GM19043 (cell line): Measurements from ENCODE around the gene ACTR3.
"Not testable (repeated sequence)": the region's sequence is repeated elsewhere in the genome, so short reads cannot be mapped to it uniquely, and the experiment has no call there.

Source experiments
- ATAC-seq: cut with Tn5 transposase; IDR thresholded peaks from one replicate; pipeline ENCODE4 v1.9.1; 2021; ENCODE audit warnings: low read depth; ENCODE audit not compliant: unreplicated experiment

Gene ACTR3

GRCh38 chr2:113889471-113890252 is at the start of gene ACTR3:
Gene ACTR3, plus strand, starts transcription at chr2:113890089. Its CDS starts 191 bp downstream, at chr2:113890280.
- peak; percentile 46 for ATAC-seq

GRCh38 chr2:113840518-113840917 is 49.4 kb upstream of the ACTR3 start:
- no peak for ATAC-seq

- ATAC-seq: no peak
These were observed 46.8 kb upstream of the ACTR3 start for GRCh38 chr2:113842919-113843736.

- not testable (repeated sequence) for ATAC-seq
These were observed 46.2 kb upstream of the ACTR3 start for GRCh38 chr2:113843737-113844050.

GRCh38 chr2:113845261-113845660 is 44.6 kb upstream of the ACTR3 start:
- no peak for ATAC-seq

- ATAC-seq: not testable (repeated sequence)
These were observed 44.1 kb upstream of the ACTR3 start for GRCh38 chr2:113845796-113846195.

GRCh38 chr2:113846429-113846828 is 43.5 kb upstream of the ACTR3 start:
- no peak for ATAC-seq

GRCh38 chr2:113847144-113847543 is 42.7 kb upstream of the ACTR3 start:
- peak; percentile 50 for ATAC-seq

GRCh38 chr2:113848758-113849415 is 41.0 kb upstream of the ACTR3 start:
- ATAC-seq: no peak

- no peak for ATAC-seq
These were observed 39.2 kb upstream of the ACTR3 start for GRCh38 chr2:113850687-113851086.

GRCh38 chr2:113851640-113852039 is 38.2 kb upstream of the ACTR3 start:
- no peak for ATAC-seq

GRCh38 chr2:113854208-113854607 is 35.7 kb upstream of the ACTR3 start:
- ATAC-seq: no peak

- peak; percentile 36 for ATAC-seq
These were observed 34.7 kb upstream of the ACTR3 start for GRCh38 chr2:113854970-113855740.

GRCh38 chr2:113857464-113857863 is 32.4 kb upstream of the ACTR3 start:
- ATAC-seq: no peak

GRCh38 chr2:113858764-113859163 is 31.1 kb upstream of the ACTR3 start:
- ATAC-seq: no peak

GRCh38 chr2:113861740-113862139 is 28.1 kb upstream of the ACTR3 start:
- ATAC-seq: peak; percentile 42

- no peak for ATAC-seq
These were observed 26.7 kb upstream of the ACTR3 start for GRCh38 chr2:113863144-113863543.

GRCh38 chr2:113867571-113867970 is 22.3 kb upstream of the ACTR3 start:
- ATAC-seq: no peak

- ATAC-seq: no peak
These were observed 20.6 kb upstream of the ACTR3 start for GRCh38 chr2:113869253-113869652.

- ATAC-seq: no peak
These were observed 17.7 kb upstream of the ACTR3 start for GRCh38 chr2:113872201-113872600.

GRCh38 chr2:113873867-113874266 is 16.0 kb upstream of the ACTR3 start:
- ATAC-seq: no peak
